GM18870 (cell line): Measurements from ENCODE around the gene PRKCA.

ENCODE experiments used
- ATAC-seq: cut with Tn5 transposase; IDR thresholded peaks from one replicate; pipeline ENCODE4 v1.9.1; 2021; ENCODE audit warnings: moderate library complexity; ENCODE audit not compliant: unreplicated experiment

PRKCA gene

DNA sequence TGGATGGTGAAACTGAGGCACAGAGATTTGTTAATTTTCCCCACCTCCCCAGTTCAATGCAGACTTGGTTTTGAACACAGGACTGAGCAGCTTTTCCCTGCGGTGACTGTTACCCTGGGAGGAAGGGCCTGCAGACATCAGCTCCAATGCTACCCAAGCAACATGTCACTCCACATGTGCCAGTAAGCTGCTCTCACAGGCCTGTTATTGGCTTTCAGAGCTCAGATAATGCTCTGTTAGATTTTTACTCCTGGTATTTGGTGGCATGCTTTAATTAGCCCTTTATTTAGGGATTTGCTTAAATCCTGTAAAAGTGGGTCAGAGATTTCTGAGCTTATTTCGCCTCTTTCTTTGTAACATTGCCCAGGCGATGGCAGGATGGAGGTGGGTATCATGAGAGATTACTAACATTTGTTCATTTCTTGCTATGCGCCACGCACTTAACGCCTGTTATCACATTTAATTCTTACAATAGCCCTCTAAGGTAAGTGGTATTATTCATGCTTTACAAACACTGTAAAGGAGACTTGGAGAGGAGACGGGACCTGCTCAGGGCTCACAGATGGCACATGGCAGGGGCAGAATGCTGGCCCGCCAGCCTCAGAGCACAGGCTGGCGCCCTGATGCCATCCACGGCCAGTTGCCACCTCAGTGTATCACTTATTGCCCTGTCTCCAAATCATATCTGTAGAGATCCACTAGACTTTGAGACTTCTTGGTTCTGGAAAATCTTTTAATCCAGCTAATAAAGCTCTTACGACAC is 448.5 kb downstream of the PRKCA start:
- no peak for ATAC-seq

DNA sequence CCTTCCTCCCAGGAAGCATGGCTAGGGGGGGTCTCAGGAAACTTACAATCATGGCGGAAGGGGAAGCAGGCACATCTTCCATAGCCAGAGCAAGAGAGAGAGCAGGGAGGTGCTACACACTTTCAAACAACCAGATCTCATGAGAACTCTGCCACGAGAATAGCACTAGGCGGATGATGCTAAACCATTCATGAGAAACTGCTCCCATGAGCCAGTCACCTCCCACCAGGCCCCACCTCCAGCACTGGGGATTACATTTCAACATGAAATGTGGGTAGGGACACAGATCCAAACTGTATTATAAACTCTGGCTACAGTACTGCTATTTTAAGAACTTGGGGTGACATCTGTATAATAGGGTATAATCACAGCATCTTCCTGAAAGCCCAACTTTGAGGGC is 449.4 kb downstream of the PRKCA start:
- ATAC-seq: no peak

DNA sequence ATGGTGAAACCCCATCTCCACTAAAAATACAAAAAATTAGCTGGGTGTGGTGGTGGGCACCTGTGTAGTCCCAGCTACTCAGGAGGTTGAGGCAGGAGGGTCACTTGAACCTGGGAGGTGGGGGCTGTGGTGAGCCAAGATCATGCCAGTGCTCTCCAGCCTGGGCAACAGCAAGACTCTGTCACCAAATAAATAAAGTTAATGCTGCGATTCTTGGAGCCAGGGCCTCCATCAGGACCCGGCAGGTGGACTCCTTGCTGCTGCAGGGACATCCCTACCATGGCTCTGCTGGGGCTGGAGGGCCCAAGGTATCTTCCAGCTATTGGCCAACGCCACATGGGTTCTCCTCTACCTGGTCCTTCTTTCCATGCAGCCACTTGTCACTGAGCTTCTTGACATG is 450.0 kb downstream of the PRKCA start:
- no peak for ATAC-seq

DNA sequence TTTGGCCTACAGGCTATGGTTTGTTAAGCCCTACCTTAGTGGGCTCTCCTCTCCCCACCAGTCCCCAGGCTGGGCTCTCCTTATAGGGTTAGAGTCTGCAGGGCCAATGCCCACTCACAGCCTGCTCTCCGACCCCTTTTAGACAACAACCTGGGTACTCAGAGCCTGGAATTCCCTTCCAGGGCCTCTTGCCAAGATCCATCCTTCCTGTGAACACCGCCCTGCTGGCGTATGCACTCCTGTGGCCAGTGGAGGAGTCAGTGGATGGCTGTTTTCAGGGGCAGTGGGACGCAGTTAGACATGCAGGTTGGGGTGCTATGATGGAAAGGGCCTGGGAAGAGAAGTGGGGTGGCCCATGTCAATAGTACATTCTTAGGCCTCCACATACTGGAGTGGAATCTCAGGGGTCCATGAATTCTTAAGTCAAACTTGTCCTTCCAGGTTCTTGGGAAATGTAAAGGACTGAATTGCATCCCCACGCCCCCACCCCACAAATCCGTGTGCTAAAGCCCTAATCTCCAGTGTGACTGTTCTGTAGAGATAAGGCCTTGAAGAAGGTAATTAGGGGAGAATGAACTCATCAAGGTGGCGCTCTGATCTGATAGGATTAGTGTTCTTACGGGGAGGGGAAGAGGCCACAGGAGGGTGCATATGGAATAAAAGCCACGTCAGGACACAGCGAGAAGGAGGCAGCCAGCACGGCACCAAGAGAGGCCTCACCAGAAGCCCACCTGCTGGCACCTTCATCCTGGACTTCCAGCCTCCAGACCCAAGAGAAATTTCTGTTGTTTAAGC is 450.9 kb downstream of the PRKCA start:
- no peak for ATAC-seq

DNA sequence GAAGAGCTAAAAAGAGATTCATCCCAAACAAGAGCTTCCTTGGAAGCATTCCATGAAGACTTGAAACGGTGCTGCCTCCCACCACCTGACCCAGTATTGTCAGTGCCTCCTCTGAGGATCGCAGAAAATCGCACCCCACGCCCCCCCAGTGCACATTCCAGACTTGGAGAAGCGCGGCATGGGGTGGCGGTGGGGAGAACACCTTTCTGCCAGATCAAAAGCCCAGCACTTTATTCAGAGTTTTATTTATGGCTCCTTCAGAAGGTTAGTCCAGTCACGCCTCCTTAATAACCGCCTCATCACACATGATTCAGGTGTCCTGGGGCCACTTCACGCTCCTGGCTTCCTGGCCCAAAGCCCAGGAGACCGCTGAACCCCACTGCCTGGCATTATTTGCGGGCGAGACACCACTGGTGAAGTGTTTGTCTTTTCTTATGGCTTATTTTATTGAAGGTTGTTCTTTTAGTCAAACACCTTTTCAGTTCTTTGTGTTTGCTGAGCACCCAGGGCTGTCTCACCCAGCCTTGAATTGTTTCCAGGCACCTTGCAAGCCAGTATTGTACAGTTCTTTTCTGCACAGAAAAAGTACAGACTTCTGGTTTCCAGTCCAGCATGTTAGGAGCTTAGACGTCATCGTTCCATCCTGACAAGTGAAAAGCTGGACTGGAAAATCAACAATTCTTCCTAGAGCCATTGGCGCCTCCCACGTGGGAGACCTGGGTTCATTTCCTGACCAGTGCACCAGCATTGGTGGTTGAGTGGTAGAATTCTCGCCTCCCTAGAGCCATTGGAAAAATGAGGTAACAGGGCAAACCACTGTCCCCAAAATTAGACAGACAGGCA is 452.9 kb downstream of the PRKCA start:
- no peak for ATAC-seq

DNA sequence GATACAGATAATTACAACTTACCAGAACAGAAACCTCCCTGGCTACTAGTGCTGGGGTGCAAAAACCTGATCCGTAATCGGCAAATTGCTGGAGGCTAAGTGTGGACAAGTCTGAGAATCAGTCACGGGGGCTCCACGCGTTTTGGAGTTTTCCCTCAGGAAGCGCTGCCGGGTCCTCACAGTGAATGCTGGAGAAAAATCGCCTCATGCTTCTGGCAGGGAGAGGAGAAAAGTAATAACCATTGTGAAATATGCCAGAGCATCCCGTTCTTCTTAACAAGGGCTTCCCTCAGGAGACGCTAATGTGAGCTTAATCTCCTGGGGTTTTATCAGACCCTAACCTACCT is 453.5 kb downstream of the PRKCA start:
- no peak for ATAC-seq

DNA sequence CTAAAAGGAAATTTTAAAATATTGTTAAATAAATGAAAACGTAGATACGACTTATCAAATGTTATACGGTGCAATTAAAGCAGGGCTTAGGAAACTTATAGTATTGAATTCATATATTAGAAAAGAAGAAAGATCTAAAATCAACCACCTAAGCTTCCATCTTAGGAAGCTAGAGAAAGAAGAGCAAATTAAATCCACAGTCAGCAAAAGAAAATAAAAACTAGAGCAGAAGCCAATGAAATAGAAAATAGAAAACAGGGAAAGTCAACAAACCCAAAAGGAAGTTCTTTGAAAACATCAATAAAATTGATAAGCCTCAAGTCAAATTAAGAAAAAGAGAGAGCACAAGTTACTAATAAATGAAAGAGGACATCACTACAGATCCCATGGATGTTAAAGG is 457.9 kb downstream of the PRKCA start:
- ATAC-seq: no peak

DNA sequence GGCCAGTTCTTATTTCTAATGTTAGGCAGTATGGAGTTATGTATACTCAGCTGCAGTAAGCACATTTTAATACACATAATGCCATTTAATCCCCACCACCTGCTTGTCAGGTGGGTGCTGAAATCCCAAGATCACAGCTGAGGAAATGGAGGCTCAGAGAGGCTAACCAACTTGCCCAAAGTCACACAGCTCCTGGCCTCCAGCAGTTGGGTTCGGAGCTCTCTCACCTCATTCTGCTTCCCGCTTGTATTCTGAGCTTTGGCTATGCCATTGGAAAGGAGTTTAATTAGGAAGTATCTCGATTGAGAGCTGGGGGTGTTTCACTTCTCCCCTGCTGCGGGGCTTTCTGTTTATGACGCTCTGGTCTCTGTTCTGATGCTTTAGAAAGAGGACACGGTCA is 459.9 kb downstream of the PRKCA start:
- ATAC-seq: no peak

DNA sequence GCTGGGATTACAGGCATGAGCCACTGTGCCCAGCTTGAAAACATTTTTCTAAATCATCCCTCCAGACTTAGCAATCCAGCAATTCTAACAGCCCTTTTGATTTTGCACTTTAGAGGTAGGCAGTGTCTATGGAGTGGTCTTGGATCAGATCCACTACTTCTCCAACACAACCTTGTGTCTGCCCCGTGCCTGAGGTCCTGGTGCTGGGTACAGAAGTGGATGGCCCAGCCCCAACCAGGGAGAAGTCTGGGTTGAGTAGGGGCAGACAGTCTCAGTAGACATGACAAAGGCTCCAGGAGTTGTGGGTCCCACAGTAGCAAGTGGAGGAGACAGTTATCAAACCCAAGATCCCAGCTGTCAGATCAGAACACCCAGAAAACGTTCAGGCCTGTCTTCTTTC is 460.6 kb downstream of the PRKCA start:
- ATAC-seq: no peak

DNA sequence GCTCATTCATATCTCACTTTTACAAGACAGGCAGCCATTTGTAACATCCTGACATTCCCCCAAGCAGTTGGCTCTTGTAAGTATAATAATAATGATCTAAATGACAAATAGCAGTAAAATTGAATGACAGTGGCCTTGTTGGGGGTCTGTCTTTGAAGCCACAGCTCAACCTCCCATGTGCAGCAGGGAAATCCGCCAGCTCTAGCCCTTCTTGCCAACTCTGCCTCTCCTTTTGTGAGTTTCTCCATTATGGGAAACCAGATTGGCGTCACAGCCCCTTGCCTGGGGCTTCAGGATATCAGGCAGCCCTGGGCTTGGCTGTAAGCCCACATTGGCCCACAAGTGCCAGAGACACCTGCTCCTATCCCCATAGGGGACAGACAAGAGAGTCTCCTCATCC is 462.1 kb downstream of the PRKCA start:
- no peak for ATAC-seq

DNA sequence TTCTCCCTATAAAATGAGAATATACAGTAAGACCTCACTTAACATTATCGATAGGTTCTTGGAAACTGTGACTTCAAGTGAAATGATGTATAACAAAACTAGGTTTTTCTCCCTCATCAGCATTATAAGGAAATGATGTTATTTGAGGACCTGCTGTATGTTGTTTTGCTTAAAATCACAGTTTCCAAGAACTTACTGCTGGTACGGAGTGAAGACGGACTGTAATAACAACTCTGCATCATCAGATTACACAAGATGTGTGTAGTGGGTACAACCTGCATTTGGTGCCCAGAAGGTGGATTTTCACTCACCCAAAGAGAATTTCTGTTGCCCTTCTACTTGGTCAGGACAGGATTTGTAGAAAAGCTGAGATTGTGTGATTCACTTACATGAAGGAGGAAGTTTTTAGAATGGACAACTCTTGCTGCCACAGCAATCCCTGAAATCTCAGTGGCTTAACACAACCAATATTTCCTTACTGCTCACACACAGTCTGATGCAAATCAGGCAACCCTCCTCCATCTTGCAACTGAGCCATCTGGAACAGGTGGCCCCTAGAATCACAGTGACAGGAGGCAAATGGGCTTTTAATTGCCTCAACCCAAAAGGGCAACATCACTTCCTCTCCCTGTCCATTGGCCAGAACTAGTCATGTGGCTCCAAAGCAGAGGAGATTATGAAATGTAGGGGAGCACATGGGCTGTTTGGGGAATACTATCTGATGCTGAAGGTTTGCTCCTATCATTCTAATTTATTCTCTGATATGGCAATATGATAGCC is 464.9 kb downstream of the PRKCA start:
- ATAC-seq: no peak

DNA sequence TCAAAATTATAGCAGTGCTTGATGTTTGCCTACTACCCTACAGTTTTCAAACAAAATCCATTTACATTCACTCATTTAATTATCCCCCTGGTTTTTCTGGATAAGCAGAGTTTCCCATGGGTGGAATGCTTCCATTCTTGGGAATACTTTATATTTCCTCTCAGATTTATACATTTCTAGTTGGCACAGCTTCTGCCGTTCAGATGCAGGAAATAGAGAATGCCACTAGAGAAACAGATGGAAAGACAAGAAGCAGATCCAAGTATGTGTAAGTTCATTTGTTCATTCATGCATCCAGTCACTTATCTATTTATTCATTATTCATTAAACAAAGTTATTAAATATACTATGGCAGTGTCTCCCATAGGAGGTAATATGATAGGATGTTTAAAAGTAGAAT is 467.5 kb downstream of the PRKCA start:
- no peak for ATAC-seq

DNA sequence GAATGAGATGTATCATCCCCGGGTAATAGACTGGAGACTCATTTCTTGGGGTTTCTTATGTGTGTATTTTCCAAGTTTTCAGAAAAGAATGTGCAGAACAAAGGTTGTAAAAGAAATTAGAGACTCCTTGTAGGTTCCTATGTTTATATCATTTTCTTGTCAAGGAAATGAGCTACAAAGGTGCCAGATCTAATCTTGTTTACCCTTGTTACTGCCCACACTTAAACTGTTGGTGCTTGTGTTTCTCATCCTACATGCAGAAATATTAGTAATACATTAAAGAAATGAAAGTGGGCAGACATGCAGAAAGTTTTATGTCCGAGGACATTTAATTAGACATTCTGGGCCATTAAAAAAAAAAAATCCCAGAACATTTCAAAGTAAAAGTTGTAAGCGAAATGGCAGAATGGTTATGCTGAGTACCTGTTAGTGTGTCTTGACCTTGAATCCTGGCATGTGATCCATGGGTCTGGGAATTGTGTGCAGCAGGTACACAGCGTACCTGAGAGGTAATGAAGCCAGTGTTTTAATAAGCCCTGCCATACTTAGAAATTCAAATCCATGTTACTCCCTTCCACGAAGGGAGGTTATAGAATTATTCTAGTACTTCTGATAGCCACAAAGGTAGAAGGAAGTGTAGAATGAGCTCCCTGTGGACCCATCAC is 469.9 kb downstream of the PRKCA start:
- no peak for ATAC-seq

DNA sequence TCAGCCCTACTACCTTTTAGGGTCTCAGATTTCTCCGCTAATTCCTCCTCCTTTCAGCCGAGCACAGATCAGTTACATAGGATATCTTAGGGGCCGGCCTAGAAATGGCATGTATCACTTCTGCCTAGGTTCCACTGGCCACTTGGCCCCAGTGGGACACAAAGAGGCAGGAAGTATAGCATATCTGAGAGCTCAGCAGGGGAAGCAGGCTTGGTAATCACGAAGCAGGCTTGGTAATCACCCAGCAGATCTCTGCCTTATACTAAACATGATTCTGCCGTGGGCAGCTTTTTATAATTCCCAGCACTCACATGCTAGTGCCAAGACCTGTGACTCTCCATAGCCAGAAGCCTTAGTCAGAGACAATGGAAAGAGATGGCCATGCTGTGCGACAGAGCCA is 472.9 kb downstream of the PRKCA start:
- ATAC-seq: no peak

DNA sequence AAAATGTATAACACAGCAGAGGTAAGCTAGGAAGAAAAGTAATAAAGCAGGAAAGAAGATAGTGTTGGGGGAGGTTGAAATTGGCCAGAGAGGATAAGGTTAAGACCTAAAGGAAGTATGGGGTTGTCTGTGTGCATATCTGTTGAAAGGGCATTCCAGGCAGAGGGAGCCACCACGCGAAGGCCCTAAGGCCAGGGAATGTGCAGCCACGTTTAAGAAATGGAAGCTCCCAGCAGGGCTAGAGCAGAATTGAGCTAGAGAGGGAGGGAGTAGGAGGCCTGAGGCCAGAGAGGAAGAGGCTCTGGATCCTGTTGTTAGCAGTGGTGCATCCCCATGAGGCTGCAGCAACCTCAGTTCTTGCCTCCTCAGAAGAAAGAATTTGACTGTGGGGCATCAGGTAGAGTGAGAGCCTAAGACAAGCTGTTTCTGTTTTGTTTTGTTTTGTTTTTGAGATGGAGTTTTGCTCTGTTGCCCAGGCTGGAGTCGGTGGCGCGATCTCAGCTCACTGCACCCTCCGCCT is 473.5 kb downstream of the PRKCA start:
- ATAC-seq: no peak

DNA sequence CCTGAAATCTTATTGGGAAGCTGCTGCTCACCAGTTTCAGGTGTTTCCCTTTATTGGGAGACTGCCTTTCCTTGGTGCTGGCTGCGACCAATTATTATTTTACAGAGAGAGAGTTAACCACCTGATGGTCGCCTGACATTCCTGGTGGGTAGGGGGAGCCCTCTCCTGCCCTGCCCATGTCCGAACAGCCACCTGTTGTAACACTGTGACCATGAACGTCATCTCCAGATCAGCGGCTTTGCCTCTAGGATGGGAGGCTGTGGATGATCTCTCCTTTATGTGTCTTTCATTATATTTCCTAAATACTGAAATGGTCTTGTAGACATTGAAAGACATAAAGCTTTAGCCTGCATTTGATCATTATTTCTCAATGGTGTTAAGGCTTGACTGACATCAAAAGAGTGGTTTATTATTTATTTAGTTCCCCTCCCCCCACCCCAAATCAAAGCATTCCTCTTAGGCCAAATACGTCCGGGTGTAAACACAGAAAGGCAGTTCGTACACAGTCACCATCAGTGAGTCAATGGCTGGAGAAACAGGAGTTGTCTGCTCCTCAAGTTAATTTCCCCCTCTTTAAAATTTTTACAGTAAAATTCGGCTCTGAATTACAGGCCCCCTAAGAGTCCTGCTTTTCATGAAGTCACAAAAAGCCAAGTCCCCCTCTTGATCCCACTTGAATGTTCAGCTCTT is 474.7 kb downstream of the PRKCA start:
- ATAC-seq: no peak

DNA sequence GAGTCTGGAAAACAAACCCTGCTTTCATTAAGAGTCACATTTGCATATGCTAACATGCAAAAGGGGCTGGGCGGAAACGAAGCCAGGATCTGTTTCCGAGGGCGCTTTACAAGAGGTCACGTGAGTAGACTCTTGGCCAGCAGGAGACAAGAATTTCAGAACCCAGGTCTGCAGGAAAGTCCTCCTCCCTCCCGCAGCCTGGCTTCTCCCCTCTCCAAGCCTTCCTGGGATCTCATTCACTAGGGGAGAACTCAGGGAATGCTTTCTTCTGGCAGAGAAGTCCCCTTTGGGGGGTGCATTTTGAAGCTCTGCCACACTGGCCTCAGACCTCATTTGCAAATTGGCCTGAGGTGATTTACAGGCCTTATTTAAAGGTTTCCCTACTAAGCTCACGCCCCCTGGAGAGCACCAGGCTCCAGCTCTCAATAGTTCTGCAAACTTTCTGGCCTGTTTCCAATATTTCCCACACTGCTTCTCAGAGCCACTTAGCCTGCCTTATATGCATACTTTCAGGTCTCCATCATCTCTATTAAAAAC is 475.3 kb downstream of the PRKCA start:
- ATAC-seq: no peak

DNA sequence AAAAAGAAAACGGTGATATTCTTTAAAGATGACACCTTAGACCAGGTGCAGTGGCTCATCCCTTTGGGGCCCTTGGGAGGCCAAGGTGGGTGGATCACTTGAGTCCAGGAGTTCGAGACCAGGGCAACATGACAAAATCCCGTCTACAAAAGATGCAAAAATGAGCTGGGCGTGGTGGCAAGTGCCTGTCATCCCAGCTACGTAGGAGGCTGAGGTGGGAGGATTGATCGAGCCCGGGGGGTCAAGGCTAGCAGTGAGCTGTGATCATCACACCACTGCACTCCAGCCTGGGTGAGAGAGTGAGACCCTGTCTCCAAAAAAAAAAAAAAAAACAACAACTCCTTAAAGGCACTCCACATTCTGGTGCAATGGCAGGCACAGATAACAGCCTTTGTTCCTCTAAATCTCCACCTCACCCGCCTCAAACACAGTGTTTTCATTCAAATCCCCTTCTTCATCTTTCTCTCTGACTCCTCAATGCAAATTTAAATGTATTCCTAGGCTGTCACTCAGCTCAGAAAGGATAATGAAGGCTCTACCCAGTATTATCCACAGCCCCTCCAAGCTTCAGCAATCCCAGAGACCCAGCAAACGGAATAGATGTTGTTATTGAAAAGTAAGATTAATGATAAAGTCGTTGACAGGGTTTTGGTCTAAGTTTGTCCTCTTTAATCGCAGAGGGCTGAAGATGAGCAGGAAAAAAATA is 476.3 kb downstream of the PRKCA start:
- no peak for ATAC-seq

DNA sequence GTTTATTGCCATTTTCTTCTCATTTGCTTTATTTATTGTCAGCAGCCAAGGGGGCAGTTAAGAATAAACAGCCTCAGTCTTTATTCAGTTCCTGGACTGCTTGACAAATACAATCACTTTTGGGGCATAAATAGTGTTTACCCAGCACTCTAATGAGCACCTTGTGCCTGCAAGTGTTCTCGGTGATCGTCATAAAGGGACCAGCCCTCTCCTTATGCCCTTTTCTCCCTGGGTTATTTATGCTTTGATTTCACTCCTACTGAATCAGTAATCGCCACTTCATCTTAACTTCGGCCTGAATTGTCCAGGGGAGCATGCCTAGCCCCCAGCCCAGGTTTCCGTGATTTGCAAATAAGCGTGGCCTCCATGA is 476.8 kb downstream of the PRKCA start:
- ATAC-seq: no peak
